Activated T-cell treated with anti-CD3 and anti-CD28 coated beads, Interleukin-2, amount 50 U/mL, for 24 hours (primary cell): ENCODE data around the gene C8G.
A peak's percentile ranks its signal among the peaks of the same experiment; 100 is the strongest.

Experiments used
- DNase-seq: peaks from one replicate; pipeline ENCODE4 v3.0.0-alpha.2; 2020
- H3K27ac Mint-ChIP-seq: 2 replicates; pipeline ENCODE4 v1.8.0; 2020; ENCODE audit warnings: mild to moderate bottlenecking, mixed read lengths
- H3K27me3 Mint-ChIP-seq: 2 replicates; pipeline ENCODE4 v1.8.0; 2020; ENCODE audit warnings: mixed read lengths
- H3K36me3 Mint-ChIP-seq: 2 replicates; pipeline ENCODE4 v1.8.0; 2020; ENCODE audit warnings: low read depth, mixed read lengths
- H3K4me1 Mint-ChIP-seq: 2 replicates; pipeline ENCODE4 v1.8.0; 2020; ENCODE audit warnings: low read depth, mixed read lengths
- H3K4me3 Mint-ChIP-seq: 2 replicates; pipeline ENCODE4 v1.8.0; 2020; ENCODE audit warnings: mild to moderate bottlenecking, moderate library complexity, mixed read lengths
- H3K9me3 Mint-ChIP-seq: 2 replicates; pipeline ENCODE4 v1.8.0; 2020; ENCODE audit warnings: mixed read lengths

The C8G gene

GRCh38 chr9:136942112-136942880 lies 2.7 kb upstream of the C8G start:
- H3K9me3 Mint-ChIP-seq: no peaks in the 10 kb centered on the region
- peaks cover 60% of the 10 kb centered on the region for H3K36me3 Mint-ChIP-seq
- H3K4me3 Mint-ChIP-seq: peak overlapping the region; percentile 82
- H3K27ac Mint-ChIP-seq: peak overlapping the region; percentile 71
- DNase-seq: no peak
- H3K4me1 Mint-ChIP-seq: peaks cover 17% of the 10 kb centered on the region
- H3K27me3 Mint-ChIP-seq: no peaks in the 10 kb centered on the region

- DNase-seq: no peak
- peaks cover 17% of the 10 kb centered on the region for H3K4me1 Mint-ChIP-seq
- peak overlapping the region; percentile 82 for H3K4me3 Mint-ChIP-seq
- no peaks in the 10 kb centered on the region for H3K27me3 Mint-ChIP-seq
- H3K9me3 Mint-ChIP-seq: no peaks in the 10 kb centered on the region
- H3K36me3 Mint-ChIP-seq: peaks cover 54% of the 10 kb centered on the region
- peak overlapping the region; percentile 71 for H3K27ac Mint-ChIP-seq
These were observed 2.2 kb upstream of the C8G start for GRCh38 chr9:136942881-136943230.

GRCh38 chr9:136943291-136944211 lies 1.5 kb upstream of the C8G start:
- peak overlapping the region; percentile 86 for H3K27ac Mint-ChIP-seq
- peak overlapping the region; percentile 82 for H3K4me3 Mint-ChIP-seq
- H3K9me3 Mint-ChIP-seq: no peaks in the 10 kb centered on the region
- peaks cover 49% of the 10 kb centered on the region for H3K36me3 Mint-ChIP-seq
- peaks cover 19% of the 10 kb centered on the region for H3K4me1 Mint-ChIP-seq
- DNase-seq: peak; percentile 71
- H3K27me3 Mint-ChIP-seq: no peaks in the 10 kb centered on the region

- Mint-ChIP-seq H3K27ac (peak overlapping the region; percentile 86), H3K4me1 (peaks cover 19% of the 10 kb centered on the region), H3K9me3 (no peaks in the 10 kb centered on the region), H3K36me3 (peaks cover 43% of the 10 kb centered on the region), H3K27me3 (no peaks in the 10 kb centered on the region), H3K4me3 (peak overlapping the region; percentile 82)
- no peak for DNase-seq
These were observed 878 bp upstream of the C8G start for GRCh38 chr9:136944212-136944518.

- Mint-ChIP-seq H3K27ac (no peak overlapping the region), H3K27me3 (no peaks in the 10 kb centered on the region), H3K36me3 (peaks cover 30% of the 10 kb centered on the region), H3K9me3 (no peaks in the 10 kb centered on the region), H3K4me3 (no peak overlapping the region), H3K4me1 (peaks cover 28% of the 10 kb centered on the region)
- no peak for DNase-seq
These were observed 537 bp downstream of the C8G start for GRCh38 chr9:136945333-136946227.

GRCh38 chr9:136946228-136947027 lies 1.4 kb downstream of the C8G start:
- DNase-seq: no peak
- H3K27ac Mint-ChIP-seq: no peak overlapping the region
- no peaks in the 10 kb centered on the region for H3K27me3 Mint-ChIP-seq
- no peak overlapping the region for H3K4me3 Mint-ChIP-seq
- peaks cover 21% of the 10 kb centered on the region for H3K36me3 Mint-ChIP-seq
- peaks cover 28% of the 10 kb centered on the region for H3K4me1 Mint-ChIP-seq
- H3K9me3 Mint-ChIP-seq: no peaks in the 10 kb centered on the region

- Mint-ChIP-seq H3K4me1 (peaks cover 27% of the 10 kb centered on the region), H3K4me3 (no peak overlapping the region), H3K9me3 (no peaks in the 10 kb centered on the region), H3K27me3 (no peaks in the 10 kb centered on the region), H3K36me3 (peaks cover 13% of the 10 kb centered on the region), H3K27ac (peak overlapping the region; percentile 68)
- DNase-seq: no peak
These were observed 2.2 kb downstream of the C8G start for GRCh38 chr9:136947028-136947891.

- H3K4me1 Mint-ChIP-seq: peaks cover 23% of the 10 kb centered on the region
- H3K36me3 Mint-ChIP-seq: peaks cover 6% of the 10 kb centered on the region
- H3K27ac Mint-ChIP-seq: no peak overlapping the region
- no peak for DNase-seq
- no peaks in the 10 kb centered on the region for H3K27me3 Mint-ChIP-seq
- H3K9me3 Mint-ChIP-seq: no peaks in the 10 kb centered on the region
- H3K4me3 Mint-ChIP-seq: peak overlapping the region; percentile 81
These were observed 3.0 kb downstream of the C8G start for GRCh38 chr9:136947955-136948510.

GRCh38 chr9:136949239-136949816 lies 4.3 kb downstream of the C8G start:
- H3K4me3 Mint-ChIP-seq: peak overlapping the region; percentile 81
- peaks cover 20% of the 10 kb centered on the region for H3K4me1 Mint-ChIP-seq
- DNase-seq: no peak
- H3K27me3 Mint-ChIP-seq: no peaks in the 10 kb centered on the region
- H3K9me3 Mint-ChIP-seq: no peaks in the 10 kb centered on the region
- peak overlapping the region; percentile 88 for H3K27ac Mint-ChIP-seq
- no peaks in the 10 kb centered on the region for H3K36me3 Mint-ChIP-seq

GRCh38 chr9:136949817-136950655 lies 5.0 kb downstream of the C8G start:
- Mint-ChIP-seq H3K4me3 (peak overlapping the region; percentile 81), H3K27me3 (no peaks in the 10 kb centered on the region), H3K4me1 (peaks cover 16% of the 10 kb centered on the region), H3K36me3 (no peaks in the 10 kb centered on the region), H3K27ac (peak overlapping the region; percentile 88), H3K9me3 (no peaks in the 10 kb centered on the region)
- DNase-seq: peak; percentile 98

- Mint-ChIP-seq H3K9me3 (no peaks in the 10 kb centered on the region), H3K27ac (peak overlapping the region; percentile 88), H3K4me1 (peaks cover 15% of the 10 kb centered on the region), H3K27me3 (no peaks in the 10 kb centered on the region), H3K4me3 (peak overlapping the region; percentile 81), H3K36me3 (no peaks in the 10 kb centered on the region)
- no peak for DNase-seq
These were observed 5.7 kb downstream of the C8G start for GRCh38 chr9:136950656-136951276.
